Right lobe of liver (tissue), 4 donors: Measurements from ENCODE around the gene NXNL2.

ENCODE experiments used
- CTCF ChIP-seq, 4 donors: fragments of 200-600 bp in 3 of 4; fragments of 450-650 bp in 1 of 4; IDR thresholded peaks; one replicate each; pipeline versions ENCODE4 v1.5.1 to v1.8.0; 2016 to 2022; ENCODE audit warnings: antibody characterized with exemption in 4 of 4, mild to moderate bottlenecking in 2 of 4
- POLR2A ChIP-seq: fragments of 450-650 bp; IDR thresholded peaks from one replicate; pipeline ENCODE4 v1.6.1; 2017; ENCODE audit warnings: antibody characterized with exemption, mild to moderate bottlenecking
- donor health status: DM: no; HTN: no; CAD: no.
- donor health status: DM: no; HTN: no; CAD: no.
- donor health status: DM: no; HTN: yes; CAD: no.

- no peak for TF ChIP-seq CTCF (IDR thresholded peaks at IDR 0.05)
- TF ChIP-seq POLR2A: no peak
Measured at GRCh38 chr9:88585426-88585825, 50.4 kb downstream of the NXNL2 start.
